DND-41 (cell line): ENCODE results near the gene HHATL.

Source experiments
- ATAC-seq: fragments of 200-7000 bp; cut with Tn5 transposase; 3 replicates; pipeline ENCODE4 v1.9.1; 2021; ENCODE audit warnings: low read depth; ENCODE audit not compliant: insufficient read depth
- DNase-seq: peaks from one replicate; pipeline ENCODE4 v3.0.0-alpha.2; 2020
- H2AFZ ChIP-seq: 2 replicates; pipeline ENCODE4 v1.6.0; 2012; ENCODE audit warnings: low read depth, low read length
- H3K27ac ChIP-seq: 2 replicates; pipeline ENCODE4 v1.5.1; 2012; ENCODE audit warnings: low read length, inconsistent platforms
- H3K27me3 ChIP-seq: fragments of 200-600 bp; sonication (generic); 2 replicates; pipeline ENCODE4 v1.6.0; 2012; ENCODE audit warnings: low read length, mild to moderate bottlenecking, inconsistent platforms; ENCODE audit not compliant: insufficient read depth, poor library complexity
- H3K36me3 ChIP-seq: 2 replicates; pipeline ENCODE4 v1.5.1; 2012; ENCODE audit warnings: low read length, inconsistent platforms; ENCODE audit not compliant: insufficient read depth
- H3K4me1 ChIP-seq: 2 replicates; pipeline ENCODE4 v1.5.1; 2012; ENCODE audit warnings: mild to moderate bottlenecking, low read length; ENCODE audit not compliant: insufficient read depth
- H3K4me2 ChIP-seq: 2 replicates; pipeline ENCODE4 v1.6.0; 2012; ENCODE audit warnings: mild to moderate bottlenecking, moderate library complexity, low read length, inconsistent platforms; ENCODE audit not compliant: insufficient read depth
- H3K4me3 ChIP-seq, 2 experiments: fragments of 200-600 bp in 1 of 2; shearing (Covaris generic) in 1 of 2; 2 replicates each; pipeline ENCODE4 v1.5.1; 2012 to 2016; ENCODE audit warnings: inconsistent platforms in 2 of 2, low read length in 2 of 2, mild to moderate bottlenecking in 2 of 2, low read depth in 1 of 2, moderate library complexity in 1 of 2
- H3K79me2 ChIP-seq: 2 replicates; pipeline ENCODE4 v1.6.0; 2012; ENCODE audit warnings: low read length, inconsistent platforms; ENCODE audit not compliant: insufficient read depth
- H3K9ac ChIP-seq: 2 replicates; pipeline ENCODE4 v1.6.0; 2012; ENCODE audit warnings: low read depth, mild to moderate bottlenecking, inconsistent platforms, low read length, moderate library complexity
- H3K9me3 ChIP-seq: 2 replicates; pipeline ENCODE4 v1.5.1; 2012; ENCODE audit warnings: low read length, moderate library complexity, mild to moderate bottlenecking, inconsistent platforms; ENCODE audit not compliant: insufficient read depth, severe bottlenecking
- H4K20me1 ChIP-seq: 2 replicates; pipeline ENCODE4 v1.6.0; 2012; ENCODE audit warnings: low read length; ENCODE audit not compliant: insufficient read depth
- CTCF ChIP-seq: IDR thresholded peaks from 2 replicates; pipeline ENCODE4 v1.5.1; 2012; ENCODE audit warnings: borderline replicate concordance, low read length, moderate library complexity, mild to moderate bottlenecking; ENCODE audit not compliant: poor library complexity, severe bottlenecking; ENCODE audit errors: extremely low read depth
- EZH2 ChIP-seq: IDR thresholded peaks from 3 replicates; pipeline ENCODE4 v1.6.1; 2012; ENCODE audit warnings: borderline replicate concordance, low read depth, mild to moderate bottlenecking, moderate library complexity, low read length, inconsistent platforms; ENCODE audit not compliant: severe bottlenecking

Gene HHATL

GRCh38 chr3:42649783-42650182 is 52.8 kb downstream of the HHATL start:
- Histone ChIP-seq H3K79me2 (no peaks in the 10 kb centered on the region), H4K20me1 (peaks cover 9% of the 10 kb centered on the region), H3K4me1 (no peaks in the 10 kb centered on the region), H3K4me3 (no peak overlapping the region), H3K36me3 (peaks cover 42% of the 10 kb centered on the region), H3K27ac (no peak overlapping the region), H3K4me2 (no peak overlapping the region), H3K9me3 (no peaks in the 10 kb centered on the region), H2AFZ (no peak overlapping the region), H3K9ac (no peak overlapping the region), H3K27me3 (no peaks in the 10 kb centered on the region)
- 0 out of 3 replicates have a peak, but pooled peaks have one; percentile 8 for ATAC-seq
- no peak for DNase-seq
- TF ChIP-seq CTCF (no peak), EZH2 (no peak)

GRCh38 chr3:42649006-42649405 is 53.6 kb downstream of the HHATL start:
- Histone ChIP-seq H3K9me3 (no peaks in the 10 kb centered on the region), H3K4me3 (no peak overlapping the region), H2AFZ (no peak overlapping the region), H3K4me2 (no peak overlapping the region), H3K36me3 (peaks cover 50% of the 10 kb centered on the region), H3K4me1 (no peaks in the 10 kb centered on the region), H3K27me3 (no peaks in the 10 kb centered on the region), H4K20me1 (peaks cover 12% of the 10 kb centered on the region), H3K27ac (no peak overlapping the region), H3K79me2 (no peaks in the 10 kb centered on the region), H3K9ac (no peak overlapping the region)
- no peak for ATAC-seq
- DNase-seq: no peak
- TF ChIP-seq EZH2: no peak
- TF ChIP-seq CTCF: no peak

- Histone ChIP-seq H3K4me2 (no peak overlapping the region), H3K79me2 (no peaks in the 10 kb centered on the region), H3K9ac (no peak overlapping the region), H3K27ac (no peak overlapping the region), H3K9me3 (no peaks in the 10 kb centered on the region), H3K27me3 (no peaks in the 10 kb centered on the region), H4K20me1 (peaks cover 12% of the 10 kb centered on the region; the same call in 1 of the 2 replicates), H3K36me3 (peaks cover 61% of the 10 kb centered on the region), H3K4me1 (no peaks in the 10 kb centered on the region), H2AFZ (no peak overlapping the region), H3K4me3 (no peak overlapping the region)
- TF ChIP-seq CTCF: no peak
- TF ChIP-seq EZH2: no peak
- ATAC-seq: no peak
- DNase-seq: no peak
These were observed 54.7 kb downstream of the HHATL start for GRCh38 chr3:42647821-42648459.
